CD4-positive, alpha-beta T cell (primary cell): ENCODE results near the gene MEGF8. TPM values are rescaled to one million over a fixed set of nuclear protein-coding genes. Genes with fewer than 3 reads are reported as not detected.

Source experiments
- ATAC-seq: fragments of 200-7000 bp; cut with Tn5 transposase; one replicate; pipeline ENCODE4 v1.10.0; 2022; ENCODE audit warnings: mild to moderate bottlenecking; ENCODE audit not compliant: poor library complexity
- CTCF ChIA-PET: fragments of 350-600 bp; sonication (Branson Sonifier 250); formaldehyde crosslinking; loops from one replicate; lab custom pipeline; 2021; ENCODE audit warnings: antibody characterized with exemption, inconsistent platforms; lab: Charles Lee
- POLR2A ChIA-PET: fragments of 350-600 bp; sonication (Branson Sonifier 250); formaldehyde crosslinking; loops from one replicate; lab custom pipeline; 2021; ENCODE audit warnings: antibody characterized with exemption, inconsistent platforms; lab: Charles Lee
- DNase-seq, 14 experiments: peaks; one replicate each; pipeline ENCODE4 v3.0.0-alpha.2; 2013 to 2020; ENCODE audit warnings: mixed read lengths in 2 of 14
- H3K27ac ChIP-seq, 2 donors: one replicate each; pipeline versions ENCODE4 v1.5.1 to v1.7.0; 2013; ENCODE audit warnings: low read length in 2 of 2, low read depth in 1 of 2, mild to moderate bottlenecking in 1 of 2
- H3K27me3 ChIP-seq, 2 experiments: 1 replicate in 1 of 2; 2 replicates in 1 of 2; pipeline versions ENCODE4 v1.6.1 to v1.7.0; 2013; ENCODE audit warnings: low read length in 2 of 2, control low read depth in 1 of 2, mild to moderate bottlenecking in 1 of 2, moderate library complexity in 1 of 2; ENCODE audit not compliant: insufficient read depth in 2 of 2, control insufficient read depth in 1 of 2
- H3K36me3 ChIP-seq: one replicate; pipeline ENCODE4 v1.6.1; 2013; ENCODE audit warnings: low read length, control low read depth; ENCODE audit not compliant: insufficient read depth
- H3K4me1 ChIP-seq: one replicate; pipeline ENCODE4 v1.6.1; 2013; ENCODE audit warnings: low read length, control low read depth; ENCODE audit not compliant: insufficient read depth
- H3K4me3 ChIP-seq: one replicate; pipeline ENCODE4 v1.5.1; 2013; ENCODE audit warnings: mild to moderate bottlenecking, low read length, moderate library complexity
- H3K9me3 ChIP-seq, 2 experiments: 1 replicate in 1 of 2; 2 replicates in 1 of 2; pipeline versions ENCODE4 v1.6.1 to v1.7.0; 2013; ENCODE audit warnings: low read length in 2 of 2, mild to moderate bottlenecking in 2 of 2, control low read depth in 1 of 2, moderate library complexity in 1 of 2; ENCODE audit not compliant: control insufficient read depth in 1 of 2, insufficient read depth in 1 of 2
- H3K27ac Mint-ChIP-seq: one replicate; pipeline ENCODE4 v1.8.0; 2020; ENCODE audit warnings: mixed read lengths
- H3K27me3 Mint-ChIP-seq: one replicate; pipeline ENCODE4 v1.8.0; 2021; ENCODE audit warnings: mixed read lengths
- H3K36me3 Mint-ChIP-seq: one replicate; pipeline ENCODE4 v1.8.0; 2021; ENCODE audit warnings: low read depth, mixed read lengths
- H3K4me1 Mint-ChIP-seq: one replicate; pipeline ENCODE4 v1.8.0; 2021; ENCODE audit warnings: low read depth, mixed read lengths
- H3K4me3 Mint-ChIP-seq: one replicate; pipeline ENCODE4 v1.8.0; 2020; ENCODE audit warnings: mild to moderate bottlenecking, mixed read lengths
- H3K9me3 Mint-ChIP-seq: one replicate; pipeline ENCODE4 v1.8.0; 2020; ENCODE audit warnings: mixed read lengths
- intact Hi-C, 2 experiments: fragments of 100-400 bp; cut with DNase I in 1 of 2; cut with micrococcal nuclease in 1 of 2; formaldehyde crosslinking; loops; one replicate each; pipeline versions ENCODE4 v1.15.1 to v1.9.0; 2023 to 2025; cut with DNase I, micrococcal nuclease
- total RNA-seq, 174 experiments: library from RNA in 2 of 174; stranded (reverse) in 2 of 174; gene quantifications; one replicate each; pipeline ENCODE4 v1.2.3 and lab custom pipeline; 2021 to 2026
- TF ChIP-seq, protein P1 (sequence below): fragments of 200-600 bp; IDR thresholded peaks from one replicate; pipeline ENCODE4 v1.8.0; 2022; ENCODE audit warnings: antibody characterized with exemption, mild to moderate bottlenecking

Gene MEGF8
- total RNA-seq, 2 experiments from 2014 or later = 4.1 to 4.2 TPM

DNA sequence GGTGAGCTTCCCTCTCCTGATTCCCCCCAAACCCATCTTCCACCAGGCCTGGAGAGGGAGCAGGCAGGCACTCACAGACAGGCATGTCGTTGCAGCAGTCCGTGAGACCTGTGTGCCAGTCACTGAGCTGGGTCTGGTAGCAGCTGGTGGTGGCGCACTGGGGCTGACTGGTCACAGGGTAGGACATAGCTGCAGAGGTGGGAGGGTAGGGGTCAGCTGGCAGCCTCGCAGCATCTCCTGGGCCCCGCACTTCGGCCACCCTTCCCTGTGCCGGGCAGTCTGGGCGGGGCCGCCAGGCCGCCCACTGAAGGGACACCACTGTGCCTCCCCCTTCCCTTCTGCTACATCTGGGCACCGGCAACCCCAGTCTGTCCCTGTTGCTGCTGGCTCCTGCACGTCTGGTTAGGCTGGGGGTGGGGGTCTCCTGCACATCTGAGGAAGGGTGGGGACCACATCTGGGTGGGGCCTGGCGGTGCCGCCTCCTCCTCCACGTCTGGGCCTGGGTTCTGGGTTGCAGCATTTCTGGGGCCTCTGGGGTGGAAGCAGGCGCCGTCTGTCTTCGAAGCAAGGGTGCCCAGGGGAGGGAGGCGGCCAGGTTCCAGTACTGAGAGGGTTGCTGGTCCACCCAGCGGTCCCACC, 63.5 kb downstream of the MEGF8 start:
- ChIA-PET POLR2A (interaction anchor here (0.6 kb wide), 1 partner anchor 25 kb away, joined by 3 read pairs; no protein-coding TSS in a partner anchor), CTCF (no interaction called here)
- ATAC-seq (no peak), DNase-seq (no peak)
- H3K4me3 Mint-ChIP-seq = no peak overlapping the region
- intact Hi-C loops = loop anchor here in 1 of 2 experiments (5.0 kb wide), 1 partner anchor 33 kb away; no protein-coding TSS in a partner anchor
- TF ChIP-seq, protein P1, sequence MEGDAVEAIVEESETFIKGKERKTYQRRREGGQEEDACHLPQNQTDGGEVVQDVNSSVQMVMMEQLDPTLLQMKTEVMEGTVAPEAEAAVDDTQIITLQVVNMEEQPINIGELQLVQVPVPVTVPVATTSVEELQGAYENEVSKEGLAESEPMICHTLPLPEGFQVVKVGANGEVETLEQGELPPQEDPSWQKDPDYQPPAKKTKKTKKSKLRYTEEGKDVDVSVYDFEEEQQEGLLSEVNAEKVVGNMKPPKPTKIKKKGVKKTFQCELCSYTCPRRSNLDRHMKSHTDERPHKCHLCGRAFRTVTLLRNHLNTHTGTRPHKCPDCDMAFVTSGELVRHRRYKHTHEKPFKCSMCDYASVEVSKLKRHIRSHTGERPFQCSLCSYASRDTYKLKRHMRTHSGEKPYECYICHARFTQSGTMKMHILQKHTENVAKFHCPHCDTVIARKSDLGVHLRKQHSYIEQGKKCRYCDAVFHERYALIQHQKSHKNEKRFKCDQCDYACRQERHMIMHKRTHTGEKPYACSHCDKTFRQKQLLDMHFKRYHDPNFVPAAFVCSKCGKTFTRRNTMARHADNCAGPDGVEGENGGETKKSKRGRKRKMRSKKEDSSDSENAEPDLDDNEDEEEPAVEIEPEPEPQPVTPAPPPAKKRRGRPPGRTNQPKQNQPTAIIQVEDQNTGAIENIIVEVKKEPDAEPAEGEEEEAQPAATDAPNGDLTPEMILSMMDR = no peak
- no peaks in the 10 kb centered on the region for H3K9me3 Mint-ChIP-seq
- no peak overlapping the region for H3K27ac ChIP-seq
- H3K36me3 Mint-ChIP-seq = no peaks in the 10 kb centered on the region
- no peak overlapping the region for H3K27ac Mint-ChIP-seq
- H3K27me3 ChIP-seq = peaks cover 15 to 25% of the 10 kb centered on the region in 2 experiments
- peaks cover 42% of the 10 kb centered on the region for H3K27me3 Mint-ChIP-seq
- H3K9me3 ChIP-seq = no peaks in the 10 kb centered on the region
- peaks cover 9% of the 10 kb centered on the region for H3K4me1 ChIP-seq
- H3K4me1 Mint-ChIP-seq = peaks cover 7% of the 10 kb centered on the region
- no peaks in the 10 kb centered on the region for H3K36me3 ChIP-seq
- H3K4me3 ChIP-seq = no peak overlapping the region

- Mint-ChIP-seq H3K9me3 (no peaks in the 10 kb centered on the region), H3K4me3 (no peak within 1 kb of the TSS), H3K27me3 (peaks cover 42% of the 10 kb centered on the region), H3K36me3 (no peaks in the 10 kb centered on the region), H3K27ac (no peak within 1 kb of the TSS), H3K4me1 (peaks cover 7% of the 10 kb centered on the region)
- no peak within 1 kb of the TSS for H3K4me3 ChIP-seq
- intact Hi-C loops = loop anchor here in 1 of 2 experiments (5.0 kb wide), 1 partner anchor 32 kb away; no protein-coding TSS in a partner anchor
- H3K27ac ChIP-seq = no peak within 1 kb of the TSS
- H3K4me1 ChIP-seq = peaks cover 9% of the 10 kb centered on the region
- ATAC-seq (no peak), DNase-seq (no peak)
- H3K27me3 ChIP-seq = peaks cover 15 to 22% of the 10 kb centered on the region in 2 experiments
- TF ChIP-seq, protein P1 = no peak
- CTCF ChIA-PET = no interaction called here
- no peaks in the 10 kb centered on the region for H3K9me3 ChIP-seq
- H3K36me3 ChIP-seq = no peaks in the 10 kb centered on the region
- POLR2A ChIA-PET = no interaction called here
These were observed 64.5 kb downstream of the MEGF8 start, which contains the start of gene CNFN for GRCh38 chr19:42389899-42390298. CNFN (minus strand) TSS chr19:42390297; CDS start chr19:42389037, 1,260 bp downstream.

GRCh38 chr19:42392165-42392564, 66.7 kb downstream of the MEGF8 start:
- H3K27me3 ChIP-seq = peaks cover 11 to 19% of the 10 kb centered on the region in 2 experiments
- H3K4me1 ChIP-seq = peaks cover 13% of the 10 kb centered on the region
- POLR2A ChIA-PET = no interaction called here
- H3K9me3 ChIP-seq = no peaks in the 10 kb centered on the region
- TF ChIP-seq, protein P1 = no peak
- no peak overlapping the region for H3K27ac ChIP-seq
- intact Hi-C loops = no loop called here
- Mint-ChIP-seq H3K9me3 (no peaks in the 10 kb centered on the region), H3K4me1 (peaks cover 12% of the 10 kb centered on the region), H3K27me3 (peaks cover 30% of the 10 kb centered on the region), H3K4me3 (no peak overlapping the region), H3K36me3 (no peaks in the 10 kb centered on the region), H3K27ac (no peak overlapping the region)
- ATAC-seq (no peak), DNase-seq (no peak)
- CTCF ChIA-PET = no interaction called here
- no peaks in the 10 kb centered on the region for H3K36me3 ChIP-seq
- no peak overlapping the region for H3K4me3 ChIP-seq
